ENCODE measurements around the gene ACADSB. TPM values are rescaled to one million over a fixed set of nuclear protein-coding genes. Genes with fewer than 3 reads are reported as not detected.

Gene ACADSB
- polyA plus RNA-seq, 1 donor from 2014 or later: 20.3 TPM

- Histone ChIP-seq H3K9me2 (ENCODE audit: insufficient read depth, low read length) (no peaks in the 10 kb centered on the region), H3K79me2 (replicated peaks; ENCODE audit: insufficient read depth, low read length) (no peaks in the 10 kb centered on the region), H3K36me3 (ENCODE audit: insufficient read depth, low read length) (no peaks in the 10 kb centered on the region), H3K27ac (ENCODE audit: low read length) (no peak overlapping the region), H2AFZ (ENCODE audit: low read depth, low read length) (no peak overlapping the region), H3K27me3 (ENCODE audit: insufficient read depth, low read depth, low read length) (no peaks in the 10 kb centered on the region), H3K4me3 (ENCODE audit: low read length) (no peak overlapping the region), H4K20me1 (ENCODE audit: insufficient read depth) (no peaks in the 10 kb centered on the region), H3K9ac (ENCODE audit: low read length) (no peak overlapping the region), H3K9me3 (ENCODE audit: low read length) (no peaks in the 10 kb centered on the region), H3K4me2 (ENCODE audit: low read length) (no peak overlapping the region), H3F3A (ENCODE audit: insufficient read depth, low read length, poor library complexity, severe bottlenecking) (no peaks in the 10 kb centered on the region)
- TF ChIP-seq EP300 (conservative IDR thresholded peaks at IDR 0.05; ENCODE audit: poor library complexity, severe bottlenecking) (no peak), REST (IDR thresholded peaks at IDR 0.05; ENCODE audit: borderline replicate concordance) (no peak), POLR2AphosphoS5 (IDR thresholded peaks at IDR 0.05) (no peak), CTCF (IDR thresholded peaks at IDR 0.05; ENCODE audit: poor library complexity, severe bottlenecking) (no peak), EZH2 (IDR thresholded peaks at IDR 0.05; ENCODE audit: borderline replicate concordance, insufficient read depth, low read length, poor library complexity, severe bottlenecking) (no peak)
Observed at GRCh38 chr10:123083811-123084210, 75.0 kb downstream of the ACADSB start.

GRCh38 chr10:123086281-123086680 is 77.5 kb downstream of the ACADSB start:
- TF ChIP-seq RAD21 (conservative IDR thresholded peaks at IDR 0.05) (no peak), EZH2 (IDR thresholded peaks at IDR 0.05; ENCODE audit: borderline replicate concordance, insufficient read depth, low read length, poor library complexity, severe bottlenecking) (no peak), SMC3 (conservative IDR thresholded peaks at IDR 0.05; ENCODE audit: poor library complexity) (no peak), REST (IDR thresholded peaks at IDR 0.05; ENCODE audit: borderline replicate concordance) (no peak), EP300 (conservative IDR thresholded peaks at IDR 0.05; ENCODE audit: poor library complexity, severe bottlenecking) (no peak), CTCF (IDR thresholded peaks at IDR 0.05; ENCODE audit: poor library complexity, severe bottlenecking) (no peak), MXI1 (conservative IDR thresholded peaks at IDR 0.05; ENCODE audit: poor library complexity, severe bottlenecking) (no peak), POLR2AphosphoS5 (IDR thresholded peaks at IDR 0.05) (no peak), TAF1 (IDR thresholded peaks at IDR 0.05; ENCODE audit: low read depth) (no peak)
- peaks cover 3% of the 10 kb centered on the region for H3K27me3 ChIP-seq (ENCODE audit: insufficient read depth, low read depth, low read length)
- H2AFZ ChIP-seq (ENCODE audit: low read depth, low read length): no peak overlapping the region

More at GRCh38 chr10:123086281-123086680, 77.5 kb downstream of the ACADSB start:
- Histone ChIP-seq H3K36me3 (ENCODE audit: insufficient read depth, low read length) (no peaks in the 10 kb centered on the region), H4K20me1 (ENCODE audit: insufficient read depth) (no peaks in the 10 kb centered on the region), H3F3A (ENCODE audit: insufficient read depth, low read length, poor library complexity, severe bottlenecking) (no peaks in the 10 kb centered on the region), H3K9me2 (ENCODE audit: insufficient read depth, low read length) (no peaks in the 10 kb centered on the region), H3K4me2 (ENCODE audit: low read length) (no peak overlapping the region), H3K79me2 (replicated peaks; ENCODE audit: insufficient read depth, low read length) (no peaks in the 10 kb centered on the region), H3K9ac (ENCODE audit: low read length) (no peak overlapping the region), H3K4me3 (ENCODE audit: low read length) (no peak overlapping the region), H3K9me3 (ENCODE audit: low read length) (no peaks in the 10 kb centered on the region), H3K27ac (ENCODE audit: low read length) (no peak overlapping the region)
